Endodermal cell (in vitro differentiated cells): ENCODE measurements around the gene SSU72. TPM values are rescaled to one million over a fixed set of nuclear protein-coding genes. Genes with fewer than 3 reads are reported as not detected.
A peak's percentile ranks its signal among the peaks of the same experiment; 100 is the strongest.

ENCODE experiments used
- DNase-seq: peaks from one replicate; pipeline ENCODE4 v3.0.0-alpha.2; 2017
- H3K27ac ChIP-seq: 2 replicates; pipeline ENCODE4 v1.5.1; 2013; ENCODE audit warnings: mild to moderate bottlenecking, low read depth, low read length, moderate library complexity
- H3K27me3 ChIP-seq: 2 replicates; pipeline ENCODE4 v1.6.1; 2013; ENCODE audit warnings: mild to moderate bottlenecking, low read length, moderate library complexity; ENCODE audit not compliant: insufficient read depth, control insufficient read depth, poor library complexity, severe bottlenecking
- H3K36me3 ChIP-seq: 2 replicates; pipeline ENCODE4 v1.7.0; 2013; ENCODE audit warnings: mild to moderate bottlenecking, low read length, moderate library complexity; ENCODE audit not compliant: control insufficient read depth, insufficient read depth
- H3K4me1 ChIP-seq: one replicate; pipeline ENCODE4 v1.7.0; 2013; ENCODE audit warnings: low read length; ENCODE audit not compliant: control insufficient read depth, insufficient read depth
- H3K4me3 ChIP-seq: 2 replicates; pipeline ENCODE4 v1.5.1; 2013; ENCODE audit warnings: mild to moderate bottlenecking, low read length, moderate library complexity
- H3K9ac ChIP-seq: 2 replicates; pipeline ENCODE4 v1.6.1; 2013; ENCODE audit warnings: mild to moderate bottlenecking, low read length, moderate library complexity; ENCODE audit not compliant: poor library complexity, severe bottlenecking; ENCODE audit errors: extremely low read depth
- H3K9me3 ChIP-seq: 2 replicates; pipeline ENCODE4 v1.6.1; 2013; ENCODE audit warnings: mild to moderate bottlenecking, low read length, moderate library complexity; ENCODE audit not compliant: control insufficient read depth
- H3K27ac Mint-ChIP-seq: 2 replicates; pipeline ENCODE4 v1.8.0; 2020; ENCODE audit warnings: mixed read lengths
- H3K27me3 Mint-ChIP-seq: 2 replicates; pipeline ENCODE4 v1.8.0; 2021; ENCODE audit warnings: mild to moderate bottlenecking, mixed read lengths; ENCODE audit not compliant: insufficient read depth
- H3K36me3 Mint-ChIP-seq: 2 replicates; pipeline ENCODE4 v1.8.0; 2020; ENCODE audit warnings: low read depth, mixed read lengths
- H3K4me1 Mint-ChIP-seq: 2 replicates; pipeline ENCODE4 v1.8.0; 2020; ENCODE audit warnings: mixed read lengths
- H3K4me3 Mint-ChIP-seq: 2 replicates; pipeline ENCODE4 v1.8.0; 2020; ENCODE audit warnings: mild to moderate bottlenecking, moderate library complexity, mixed read lengths
- H3K9me3 Mint-ChIP-seq: 2 replicates; pipeline ENCODE4 v1.8.0; 2020; ENCODE audit warnings: mild to moderate bottlenecking, mixed read lengths
- WGBS, 2 experiments: methylation state at CpG; one replicate each; pipeline versions ENCODE4 v1.1.5 to v1.1.7; 2013; ENCODE audit warnings: missing lambda C conversion rate in 2 of 2, mixed read lengths in 1 of 2; ENCODE audit not compliant: insufficient coverage in 1 of 2, insufficient read length in 1 of 2; 5-methylcytosine and 5-hydroxymethylcytosine counted together
- total RNA-seq, 2 donors: library from RNA; stranded (reverse); fragmentation: NEBNext Ultra II Directional in 1 of 2; extraction: Animal tissue kit (Norgen Biotek cat#: 25700) in 1 of 2; gene quantifications; 2 replicates in 1 of 2; 3 replicates in 1 of 2; pipeline ENCODE4 v1.2.1, GENCODE V29; 2021
- TF ChIP-seq, protein P1 (sequence below): fragments of 200-600 bp; sonication (generic); conservative IDR thresholded peaks from 2 replicates; pipeline ENCODE4 v1.5.0; 2021; ENCODE audit warnings: antibody characterized with exemption, mild to moderate bottlenecking

SSU72 gene
- total RNA-seq, 2 donors from 2014 or later = 133 to 138 TPM

- peak overlapping the region; percentile 66 for H3K27ac ChIP-seq
- H3K9me3 ChIP-seq = no peaks in the 10 kb centered on the region
- DNase-seq = no peak
- H3K36me3 Mint-ChIP-seq = peaks cover 11% of the 10 kb centered on the region
- TF ChIP-seq, protein P1, sequence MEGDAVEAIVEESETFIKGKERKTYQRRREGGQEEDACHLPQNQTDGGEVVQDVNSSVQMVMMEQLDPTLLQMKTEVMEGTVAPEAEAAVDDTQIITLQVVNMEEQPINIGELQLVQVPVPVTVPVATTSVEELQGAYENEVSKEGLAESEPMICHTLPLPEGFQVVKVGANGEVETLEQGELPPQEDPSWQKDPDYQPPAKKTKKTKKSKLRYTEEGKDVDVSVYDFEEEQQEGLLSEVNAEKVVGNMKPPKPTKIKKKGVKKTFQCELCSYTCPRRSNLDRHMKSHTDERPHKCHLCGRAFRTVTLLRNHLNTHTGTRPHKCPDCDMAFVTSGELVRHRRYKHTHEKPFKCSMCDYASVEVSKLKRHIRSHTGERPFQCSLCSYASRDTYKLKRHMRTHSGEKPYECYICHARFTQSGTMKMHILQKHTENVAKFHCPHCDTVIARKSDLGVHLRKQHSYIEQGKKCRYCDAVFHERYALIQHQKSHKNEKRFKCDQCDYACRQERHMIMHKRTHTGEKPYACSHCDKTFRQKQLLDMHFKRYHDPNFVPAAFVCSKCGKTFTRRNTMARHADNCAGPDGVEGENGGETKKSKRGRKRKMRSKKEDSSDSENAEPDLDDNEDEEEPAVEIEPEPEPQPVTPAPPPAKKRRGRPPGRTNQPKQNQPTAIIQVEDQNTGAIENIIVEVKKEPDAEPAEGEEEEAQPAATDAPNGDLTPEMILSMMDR = no peak
- no peaks in the 10 kb centered on the region for H3K27me3 Mint-ChIP-seq
- peak overlapping the region; percentile 87 for H3K4me3 Mint-ChIP-seq
- 0 to 1% methylated on average over 10 to 23 of the region's 23 CpGs for WGBS, 2 experiments
- peak overlapping the region; percentile 96 for H3K4me3 ChIP-seq
- peak overlapping the region; percentile 93 for H3K27ac Mint-ChIP-seq
- no peaks in the 10 kb centered on the region for H3K27me3 ChIP-seq
- H3K9ac ChIP-seq = peak overlapping the region; percentile 87
- peaks cover 8% of the 10 kb centered on the region for H3K4me1 ChIP-seq
- H3K36me3 ChIP-seq = peaks cover 18% of the 10 kb centered on the region
- no peaks in the 10 kb centered on the region for H3K9me3 Mint-ChIP-seq
- H3K4me1 Mint-ChIP-seq = peaks cover 4% of the 10 kb centered on the region
Measured at GRCh38 chr1:1614954-1615255, 40.2 kb upstream of the SSU72 start.

DNA sequence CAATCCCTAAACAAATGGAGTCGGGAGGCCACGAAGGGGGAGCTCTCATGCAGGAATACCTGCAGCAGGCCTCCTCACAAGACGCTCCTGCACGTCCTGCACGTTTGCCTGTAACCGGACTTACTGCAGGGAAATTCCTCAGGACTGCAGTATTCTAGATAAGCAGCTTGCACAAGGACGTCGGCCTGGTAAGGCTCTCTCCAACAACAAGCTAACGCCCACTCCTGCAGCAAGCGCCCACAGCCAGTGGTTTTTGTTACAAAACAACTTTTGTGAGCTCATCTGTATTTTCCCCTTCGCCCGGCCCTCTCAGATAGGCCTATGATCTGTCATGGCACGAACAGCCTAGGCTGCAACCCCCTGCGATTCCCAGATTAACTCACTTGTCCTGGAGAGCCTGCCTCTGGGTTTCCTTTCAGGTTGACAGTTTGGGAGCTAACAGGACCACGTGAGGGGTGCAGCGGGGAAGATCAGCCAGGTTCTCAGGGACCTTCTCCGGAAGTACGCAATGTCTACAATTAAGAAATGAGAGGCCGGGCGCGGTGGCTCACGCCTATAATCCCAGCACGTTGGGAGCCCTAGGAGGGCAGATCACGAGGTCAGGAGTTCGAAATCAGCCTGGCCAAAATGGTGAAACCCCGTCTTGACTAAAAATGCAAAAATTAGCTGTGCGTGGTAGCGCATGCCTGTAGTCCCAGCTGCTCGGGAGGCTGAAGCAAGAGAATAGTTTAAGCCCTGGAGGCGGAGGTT lies 39.7 kb upstream of the SSU72 start:
- no peaks in the 10 kb centered on the region for H3K9me3 Mint-ChIP-seq
- H3K9me3 ChIP-seq = no peaks in the 10 kb centered on the region

DNA sequence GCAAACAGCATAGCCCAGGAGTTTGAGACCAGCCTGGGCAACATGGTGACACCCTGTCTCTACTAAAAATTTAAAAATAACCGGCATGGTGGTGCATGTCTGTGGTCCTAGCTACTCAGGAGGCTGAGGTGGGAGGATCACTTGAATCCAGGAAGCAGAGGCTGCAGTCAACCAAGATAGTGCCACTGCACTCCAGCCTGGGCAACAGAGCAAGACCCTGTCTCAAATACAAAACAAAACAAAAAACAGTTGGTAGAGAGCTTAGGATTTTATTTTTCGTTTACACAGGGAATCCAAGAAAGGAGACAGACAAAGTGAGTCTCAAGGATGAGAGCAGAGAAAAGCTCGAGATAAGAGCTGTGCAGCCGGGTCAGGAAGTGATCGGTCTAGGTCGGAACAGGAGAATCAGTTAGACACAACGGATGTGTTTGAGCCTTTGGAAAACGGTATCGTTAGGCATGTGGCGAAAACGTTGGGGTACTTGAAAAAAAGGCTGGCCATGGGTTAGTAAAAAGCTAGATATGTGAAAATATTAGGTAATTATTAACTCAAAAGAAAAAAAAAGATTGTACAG lies 38.9 kb upstream of the SSU72 start:
- no peaks in the 10 kb centered on the region for H3K27me3 Mint-ChIP-seq
- no peaks in the 10 kb centered on the region for H3K27me3 ChIP-seq
- H3K4me1 Mint-ChIP-seq = peaks cover 4% of the 10 kb centered on the region
- no peak for DNase-seq
- no peak overlapping the region for H3K9ac ChIP-seq
- peaks cover 16% of the 10 kb centered on the region for H3K36me3 ChIP-seq
- no peaks in the 10 kb centered on the region for H3K9me3 ChIP-seq
- no peak overlapping the region for H3K27ac Mint-ChIP-seq
- H3K4me3 Mint-ChIP-seq = peak overlapping the region; percentile 87
- peak overlapping the region; percentile 96 for H3K4me3 ChIP-seq
- TF ChIP-seq, protein P1 = no peak
- H3K9me3 Mint-ChIP-seq = no peaks in the 10 kb centered on the region
- peaks cover 8% of the 10 kb centered on the region for H3K4me1 ChIP-seq
- peaks cover 9% of the 10 kb centered on the region for H3K36me3 Mint-ChIP-seq
- H3K27ac ChIP-seq = no peak overlapping the region
- WGBS, 2 experiments = 85 to 88% methylated on average over 11 of the region's 11 CpGs

More for the DNA sequence above, 39.7 kb upstream of the SSU72 start:
- TF ChIP-seq, protein P1 = no peak
- Mint-ChIP-seq H3K4me1 (peaks cover 4% of the 10 kb centered on the region), H3K27me3 (no peaks in the 10 kb centered on the region), H3K36me3 (peaks cover 11% of the 10 kb centered on the region), H3K27ac (peak overlapping the region; percentile 93), H3K4me3 (peak overlapping the region; percentile 87)
- H3K27ac ChIP-seq = peak overlapping the region; percentile 66
- peaks cover 18% of the 10 kb centered on the region for H3K36me3 ChIP-seq
- peaks cover 8% of the 10 kb centered on the region for H3K4me1 ChIP-seq
- H3K4me3 ChIP-seq = peak overlapping the region; percentile 96
- WGBS, 2 experiments = 49 to 51% methylated on average over 22 to 30 of the region's 30 CpGs
- H3K9ac ChIP-seq = peak overlapping the region; percentile 87
- DNase-seq = peak; percentile 54
- no peaks in the 10 kb centered on the region for H3K27me3 ChIP-seq
